Heart right ventricle (tissue), 16 donors: ENCODE data around the gene RGS7. TPM values are rescaled to one million over a fixed set of nuclear protein-coding genes. Genes with fewer than 3 reads are reported as not detected.
A peak's percentile ranks its signal among the peaks of the same experiment; 100 is the strongest.

Source experiments
- ATAC-seq, 8 donors: fragments of 200-7000 bp; cut with Tn5 transposase; one replicate each; pipeline ENCODE4 v1.9.1; 2020; ENCODE audit warnings: mild to moderate bottlenecking in 8 of 8, moderate library complexity in 8 of 8, moderate number of reproducible peaks in 1 of 8
- DNase-seq, 2 donors: peaks; one replicate each; pipeline ENCODE4 v3.0.0-alpha.2; 2020
- H3K27ac ChIP-seq, 10 donors: fragments of 200-600 bp; sonication (generic) in 2 of 10; one replicate each; pipeline versions ENCODE4 v1.5.0 to v1.8.0; 2020 to 2022; ENCODE audit warnings: mild to moderate bottlenecking in 3 of 10
- H3K27me3 ChIP-seq, 7 donors: fragments of 200-600 bp; one replicate each; pipeline ENCODE4 v1.8.0; 2021 to 2022; ENCODE audit warnings: mild to moderate bottlenecking in 2 of 7
- H3K36me3 ChIP-seq, 9 donors: fragments of 200-600 bp; sonication (generic) in 1 of 9; one replicate each; pipeline versions ENCODE4 v1.5.0 to v1.8.0; 2020 to 2022; ENCODE audit warnings: mild to moderate bottlenecking in 2 of 9
- H3K4me1 ChIP-seq, 9 donors: fragments of 200-600 bp; sonication (generic) in 1 of 9; one replicate each; pipeline versions ENCODE4 v1.5.0 to v1.8.0; 2020 to 2022; ENCODE audit warnings: mild to moderate bottlenecking in 4 of 9
- H3K4me3 ChIP-seq, 10 donors: fragments of 200-600 bp; sonication (generic) in 2 of 10; one replicate each; pipeline versions ENCODE4 v1.5.0 to v1.8.0; 2020 to 2022; ENCODE audit warnings: mild to moderate bottlenecking in 7 of 10, moderate library complexity in 2 of 10
- H3K9me3 ChIP-seq, 11 donors: fragments of 200-600 bp in 10 of 11; sonication (generic) in 2 of 11; one replicate each; pipeline versions ENCODE4 v1.5.0 to v1.8.0; 2013 to 2022; ENCODE audit warnings: mild to moderate bottlenecking in 2 of 11, control low read depth in 1 of 11, moderate library complexity in 1 of 11
- WGBS, 2 donors: extraction: QIAGEN DNeasy Blood & Tissue Kit; methylation state at CpG; one replicate each; pipeline ENCODE4 v1.1.7; 2013; ENCODE audit warnings: inconsistent platforms in 1 of 2; 5-methylcytosine and 5-hydroxymethylcytosine counted together
- intact Hi-C, 10 donors: fragments of 100-400 bp; cut with DNase I; formaldehyde crosslinking; loops; one replicate each; pipeline versions ENCODE4 v1.11.1 to v1.14.2; 2022
- polyA plus RNA-seq, 2 donors: library from polyadenylated mRNA; stranded (reverse); fragments of 200-250 nt; gene quantifications; one replicate each; pipeline ENCODE4 v1.2.3, GENCODE V29; 2013
- total RNA-seq, 10 donors: library from RNA; stranded (reverse); fragmentation: NEBNext Ultra II Directional in 3 of 10; extraction: Animal tissue kit (Norgen Biotek cat#: 25700) in 3 of 10; gene quantifications; one replicate each; pipeline versions ENCODE4 v1.2.1 to v1.2.4, GENCODE V29; 2021 to 2023
- TF ChIP-seq, protein P1 (sequence below), 9 donors: fragments of 200-600 bp; sonication (generic) in 2 of 9; IDR thresholded peaks; one replicate each; pipeline versions ENCODE4 v1.5.0 to v1.8.0; 2021 to 2022; ENCODE audit warnings: antibody characterized with exemption in 9 of 9, mild to moderate bottlenecking in 5 of 9, moderate library complexity in 1 of 9
- donor health status: Arrhythmogenic right ventricular cardiomyopathy.
- donor health status: ischemic (EF 13 %, LVEDD 7.1; RV severe dilation, severe dysfunction).
- donor health status: healthy with polysubstance abuse.
- donor health status: DM: no; HTN: yes; CAD: no.
- donor health status: DM: no; HTN: no; CAD: no.
- donor health status: ischemic (EF 25% LVEDD 6.9; RV normal size, moderate dysfunction).
- donor health status: ischemic (EF 25% LVEDD 5.7; RV mildly dilated, moderate dysfunction).
- donor health status: healthy.
- donor health status: DM: yes; HTN: yes; CAD: no.
- donor health status: Ischemic cardiomyopathy.
- donor health status: ischemic (EF 35%, LVEDD 5.7; RV mildly dilated, moderate dysfunction).
- donor health status: nonischemic (EF 11% LVEDD 7.7; RV severe dilation, severe dysfunction).
- donor health status: DM: yes; HTN: yes; CAD: no.
- donor health status: PGD.
- donor health status: ischemic (EF 29% LVEDD 5.4; RV normal size, mild dysfunction).
- donor health status: nonischemic (EF 23%, LVEDD 6.1; RV moderate dilation, normal function).

RGS7 gene
- total and polyA plus RNA-seq, 12 donors: not detected

DNA sequence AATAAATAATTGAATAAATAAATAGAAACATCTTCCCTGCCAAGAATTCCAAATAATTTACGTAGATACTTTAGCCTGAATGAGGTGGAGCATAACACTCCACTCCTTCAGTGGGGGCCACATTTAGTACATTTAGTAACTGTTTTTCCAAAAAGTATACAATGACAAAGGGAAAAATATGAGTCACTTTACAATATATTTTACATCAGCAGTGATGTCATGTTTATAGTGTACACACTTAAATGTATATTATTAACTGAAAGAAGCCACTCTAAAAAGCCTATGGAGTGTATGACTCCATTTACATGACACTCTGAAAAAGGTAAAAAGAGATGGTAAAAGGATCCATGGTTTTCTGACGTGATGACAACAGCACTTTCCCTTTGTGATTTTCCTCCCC, 400.6 kb downstream of the RGS7 start:
- Histone ChIP-seq H3K36me3 (no peaks in the 10 kb centered on the region), H3K9me3 (no peaks in the 10 kb centered on the region), H3K4me1 (no peaks in the 10 kb centered on the region), H3K4me3 (no peak overlapping the region), H3K27me3 (no peaks in the 10 kb centered on the region), H3K27ac (no peak overlapping the region)
- intact Hi-C loops: no loop called here
- WGBS, 2 donors: 61 to 78% methylated on average over 2 of the region's 2 CpGs
- ATAC-seq (no peak), DNase-seq (no peak)
- TF ChIP-seq, protein P1, sequence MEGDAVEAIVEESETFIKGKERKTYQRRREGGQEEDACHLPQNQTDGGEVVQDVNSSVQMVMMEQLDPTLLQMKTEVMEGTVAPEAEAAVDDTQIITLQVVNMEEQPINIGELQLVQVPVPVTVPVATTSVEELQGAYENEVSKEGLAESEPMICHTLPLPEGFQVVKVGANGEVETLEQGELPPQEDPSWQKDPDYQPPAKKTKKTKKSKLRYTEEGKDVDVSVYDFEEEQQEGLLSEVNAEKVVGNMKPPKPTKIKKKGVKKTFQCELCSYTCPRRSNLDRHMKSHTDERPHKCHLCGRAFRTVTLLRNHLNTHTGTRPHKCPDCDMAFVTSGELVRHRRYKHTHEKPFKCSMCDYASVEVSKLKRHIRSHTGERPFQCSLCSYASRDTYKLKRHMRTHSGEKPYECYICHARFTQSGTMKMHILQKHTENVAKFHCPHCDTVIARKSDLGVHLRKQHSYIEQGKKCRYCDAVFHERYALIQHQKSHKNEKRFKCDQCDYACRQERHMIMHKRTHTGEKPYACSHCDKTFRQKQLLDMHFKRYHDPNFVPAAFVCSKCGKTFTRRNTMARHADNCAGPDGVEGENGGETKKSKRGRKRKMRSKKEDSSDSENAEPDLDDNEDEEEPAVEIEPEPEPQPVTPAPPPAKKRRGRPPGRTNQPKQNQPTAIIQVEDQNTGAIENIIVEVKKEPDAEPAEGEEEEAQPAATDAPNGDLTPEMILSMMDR (IDR thresholded peaks at IDR 0.05): no peak

DNA sequence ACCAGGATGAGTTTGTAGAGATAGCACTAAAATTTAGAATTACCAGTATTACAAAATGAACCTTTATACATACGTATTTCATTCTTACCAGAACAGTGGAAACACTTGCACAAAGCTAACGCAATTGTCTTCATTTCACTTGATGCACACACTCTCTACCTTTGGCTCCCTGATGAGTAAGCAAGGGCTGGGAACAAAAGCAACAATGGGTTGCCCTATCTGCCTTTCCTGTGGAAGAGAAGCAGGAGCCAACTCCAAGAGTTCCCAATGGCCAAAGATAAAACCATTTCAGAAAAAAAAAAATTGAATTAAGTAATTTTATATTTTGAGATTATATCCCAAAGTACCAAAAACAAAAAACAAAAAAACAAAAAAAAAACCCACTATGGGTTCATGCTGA, 401.0 kb downstream of the RGS7 start:
- ATAC-seq (no peak), DNase-seq (no peak)
- TF ChIP-seq, protein P1 (IDR thresholded peaks at IDR 0.05): no peak
- Histone ChIP-seq H3K4me1 (no peaks in the 10 kb centered on the region), H3K4me3 (no peak overlapping the region), H3K27ac (no peak overlapping the region), H3K36me3 (no peaks in the 10 kb centered on the region), H3K27me3 (no peaks in the 10 kb centered on the region), H3K9me3 (no peaks in the 10 kb centered on the region)
- 38% methylated on average over 2 of the region's 2 CpGs for WGBS, 2 donors
- intact Hi-C loops: no loop called here

DNA sequence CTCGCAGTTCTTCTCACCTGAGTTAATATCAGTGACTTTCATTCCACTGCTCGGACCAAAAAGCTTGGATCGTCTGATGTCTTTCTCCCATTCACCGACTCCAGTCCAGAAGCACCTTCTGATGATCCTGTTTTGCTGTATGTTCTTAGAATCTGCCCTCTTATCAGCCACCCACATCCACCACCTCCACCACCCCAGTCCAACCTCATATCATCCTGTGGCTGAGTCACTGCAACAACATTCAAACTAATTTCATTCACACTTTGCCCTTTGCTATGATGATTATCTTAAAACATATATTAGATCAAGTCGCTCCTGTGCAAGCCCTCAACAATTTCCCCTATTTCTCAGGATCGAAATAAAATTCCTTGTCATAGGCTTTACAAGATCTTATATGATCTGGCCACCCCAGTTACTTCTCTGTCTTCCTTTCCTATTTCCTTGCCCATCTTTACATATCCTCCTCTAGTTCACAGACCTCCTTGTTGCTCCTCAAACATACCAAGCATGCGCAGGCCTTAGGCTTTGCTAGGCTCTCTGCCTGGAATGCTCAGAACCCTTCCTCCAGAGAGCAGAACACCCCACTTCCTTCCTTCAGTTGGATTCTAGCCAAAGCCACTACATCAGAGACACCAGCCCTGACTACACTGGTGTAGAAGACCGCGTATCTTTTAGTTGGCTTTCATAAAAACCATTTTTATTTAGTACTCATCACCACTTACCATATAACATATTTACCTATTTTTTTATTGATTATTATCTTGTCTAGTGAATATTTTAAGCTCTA, 409.4 kb downstream of the RGS7 start:
- TF ChIP-seq, protein P1 (IDR thresholded peaks at IDR 0.05): no peak
- no peak overlapping the region for H3K27ac ChIP-seq
- H3K9me3 ChIP-seq: no peaks in the 10 kb centered on the region
- H3K4me1 ChIP-seq: no peaks in the 10 kb centered on the region
- ATAC-seq: no peak
- WGBS, 2 donors: 81% methylated on average over 9 of the region's 9 CpGs
- no peaks in the 10 kb centered on the region for H3K36me3 ChIP-seq
- no peak overlapping the region for H3K4me3 ChIP-seq
- no peaks in the 10 kb centered on the region for H3K27me3 ChIP-seq
- DNase-seq: no peak
- intact Hi-C loops: loop anchor here in 1 of 10 donors (5.0 kb wide), 1 partner anchor 215 kb away; no protein-coding TSS in a partner anchor

- Histone ChIP-seq H3K27ac (no peak overlapping the region), H3K36me3 (no peaks in the 10 kb centered on the region), H3K27me3 (no peaks in the 10 kb centered on the region), H3K9me3 (no peaks in the 10 kb centered on the region), H3K4me1 (no peaks in the 10 kb centered on the region), H3K4me3 (no peak overlapping the region)
- intact Hi-C loops: loop anchor here in 1 of 10 donors (5.0 kb wide), 1 partner anchor 215 kb away; no protein-coding TSS in a partner anchor
- ATAC-seq (no peak), DNase-seq (no peak)
- WGBS, 2 donors: 70 to 72% methylated on average over 2 of the region's 2 CpGs
- TF ChIP-seq, protein P1 (IDR thresholded peaks at IDR 0.05): peak in 6 of 9 donors; percentile 5 to 42 (median 32)
These were observed 410.1 kb downstream of the RGS7 start for GRCh38 chr1:240946926-240947325.
